GM21723 (cell line): ENCODE measurements around the gene PTGDR2.
"Not testable (repeated sequence)": the region's sequence is repeated elsewhere in the genome, so short reads cannot be mapped to it uniquely, and the experiment has no call there.

Experiments
- ATAC-seq: cut with Tn5 transposase; IDR thresholded peaks from one replicate; pipeline ENCODE4 v1.9.1; 2021; ENCODE audit warnings: mild to moderate bottlenecking, moderate library complexity; ENCODE audit not compliant: unreplicated experiment

The PTGDR2 gene

DNA sequence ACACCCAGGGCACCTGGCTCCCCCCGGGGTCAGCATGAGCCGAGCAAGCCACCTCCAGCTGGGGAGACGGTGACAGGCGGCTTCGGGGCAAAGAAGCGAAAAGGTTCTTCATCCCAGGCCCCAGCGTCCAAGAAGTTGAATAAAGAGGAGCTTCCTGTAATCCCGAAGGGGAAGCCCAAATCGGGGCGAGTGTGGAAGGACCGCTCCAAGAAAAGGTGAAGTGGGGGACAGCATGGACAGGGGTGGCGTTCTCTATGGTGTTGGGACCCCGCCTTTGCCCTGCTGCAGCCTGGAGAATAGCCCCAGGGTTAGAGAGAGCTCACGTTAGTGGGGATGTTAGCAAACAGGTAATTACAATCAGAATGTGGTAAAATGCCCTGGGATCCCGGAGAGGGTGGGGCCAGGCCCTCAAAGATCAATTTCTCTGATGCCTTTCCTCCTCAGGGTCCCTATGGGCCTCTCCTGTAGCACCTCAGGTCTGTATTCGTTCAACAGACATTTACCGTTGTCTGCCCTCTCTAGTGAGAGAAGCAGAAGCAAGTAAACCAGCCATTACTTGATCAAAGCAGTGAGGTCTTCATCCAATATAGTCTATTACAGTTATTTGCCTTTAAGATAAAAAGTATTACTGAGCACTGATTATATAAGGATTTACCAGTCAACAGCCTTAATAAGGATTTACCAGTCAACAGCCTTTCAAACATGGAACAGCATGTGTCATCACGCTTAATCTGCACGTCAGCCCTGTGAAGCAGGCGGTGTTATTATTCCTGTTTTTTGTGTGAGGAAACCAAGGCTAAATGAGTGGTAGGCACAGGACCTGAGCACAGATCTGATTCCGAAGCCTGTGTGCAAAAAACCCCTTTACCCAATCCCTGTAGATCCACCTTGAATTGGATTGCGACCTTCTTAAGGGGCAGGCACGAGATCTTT lies 12.8 kb downstream of the PTGDR2 start:
- ATAC-seq = no peak

DNA sequence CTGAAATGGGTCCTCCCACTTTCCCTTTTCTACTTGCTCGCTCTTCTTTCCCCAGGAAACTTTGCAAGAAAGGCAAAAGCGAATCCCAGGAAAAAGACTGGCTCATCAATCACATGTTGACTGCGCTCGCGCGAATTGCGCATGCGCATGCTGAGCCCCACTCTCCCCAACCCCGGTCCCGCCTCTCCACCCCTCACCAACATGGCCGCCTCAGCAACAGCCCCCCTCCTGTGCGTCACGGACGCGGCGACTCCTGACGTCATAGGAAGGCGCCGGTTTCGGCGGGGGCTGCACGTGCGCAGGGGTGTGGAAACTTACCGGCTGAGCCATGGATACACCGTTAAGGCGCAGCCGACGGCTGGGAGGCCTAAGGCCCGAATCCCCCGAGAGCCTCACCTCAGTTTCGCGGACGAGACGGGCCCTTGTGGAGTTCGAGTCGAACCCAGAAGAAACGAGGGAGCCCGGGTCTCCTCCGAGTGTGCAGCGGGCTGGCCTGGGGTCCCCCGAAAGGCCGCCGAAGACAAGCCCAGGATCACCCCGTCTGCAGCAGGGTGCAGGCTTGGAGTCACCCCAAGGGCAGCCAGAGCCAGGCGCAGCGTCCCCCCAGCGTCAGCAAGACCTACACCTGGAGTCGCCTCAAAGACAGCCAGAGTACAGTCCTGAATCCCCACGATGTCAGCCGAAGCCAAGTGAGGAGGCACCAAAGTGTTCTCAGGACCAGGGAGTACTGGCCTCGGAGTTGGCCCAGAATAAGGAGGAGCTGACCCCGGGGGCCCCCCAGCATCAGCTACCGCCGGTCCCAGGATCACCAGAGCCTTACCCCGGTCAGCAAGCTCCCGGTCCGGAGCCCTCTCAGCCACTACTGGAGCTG lies 13.7 kb downstream of the PTGDR2 start, which contains the start of gene CCDC86:
Gene CCDC86, plus strand, starts transcription at position 317 of the 871 bp plus-strand sequence. Its CDS starts 12 bp downstream, at position 329.
- peak; percentile 79 for ATAC-seq

- no peak for ATAC-seq
These were observed 15.0 kb downstream of the PTGDR2 start for GRCh38 chr11:60840470-60841430.

- no peak for ATAC-seq
These were observed 17.6 kb downstream of the PTGDR2 start for GRCh38 chr11:60838132-60838531.

- ATAC-seq = no peak
These were observed 18.8 kb downstream of the PTGDR2 start for GRCh38 chr11:60836866-60837515.

GRCh38 chr11:60835534-60835846 lies 20.3 kb downstream of the PTGDR2 start:
- no peak for ATAC-seq

DNA sequence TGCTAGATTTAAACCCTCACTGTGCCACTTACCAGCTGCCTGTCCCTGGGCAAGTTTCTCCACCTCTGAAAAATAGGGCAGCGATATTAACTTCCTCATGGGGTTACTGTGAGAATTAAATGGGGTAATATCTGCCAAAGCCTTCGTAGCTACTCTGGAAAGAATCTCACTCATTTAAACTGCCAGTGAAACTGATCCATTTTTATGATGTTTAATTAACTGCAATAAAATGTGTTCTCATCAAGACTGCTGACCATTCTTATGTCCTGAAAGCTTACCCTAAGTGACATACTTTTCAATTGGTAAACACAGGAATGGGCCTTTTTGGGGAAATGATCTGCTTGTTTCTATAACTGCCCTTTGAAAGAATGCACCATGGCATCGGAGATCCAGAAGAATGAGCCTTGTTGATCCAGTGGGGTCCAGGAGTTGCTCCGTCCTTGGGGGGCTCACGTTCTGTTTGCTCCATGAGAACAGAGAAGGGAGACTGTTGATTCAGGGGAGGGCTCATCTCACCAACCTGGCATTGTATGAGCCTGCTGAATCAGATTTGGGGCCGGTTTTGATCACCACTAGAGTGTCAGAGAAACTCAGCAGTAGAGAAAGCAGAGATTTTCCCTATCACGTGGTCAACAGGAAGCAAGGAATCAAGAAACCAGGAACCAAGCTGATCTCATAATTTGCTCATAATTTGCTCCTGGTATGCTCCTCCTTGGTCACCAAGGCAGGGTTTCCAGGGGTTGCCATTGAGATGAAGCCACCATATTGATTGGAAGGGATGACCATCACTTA lies 20.8 kb downstream of the PTGDR2 start:
- ATAC-seq = no peak

DNA sequence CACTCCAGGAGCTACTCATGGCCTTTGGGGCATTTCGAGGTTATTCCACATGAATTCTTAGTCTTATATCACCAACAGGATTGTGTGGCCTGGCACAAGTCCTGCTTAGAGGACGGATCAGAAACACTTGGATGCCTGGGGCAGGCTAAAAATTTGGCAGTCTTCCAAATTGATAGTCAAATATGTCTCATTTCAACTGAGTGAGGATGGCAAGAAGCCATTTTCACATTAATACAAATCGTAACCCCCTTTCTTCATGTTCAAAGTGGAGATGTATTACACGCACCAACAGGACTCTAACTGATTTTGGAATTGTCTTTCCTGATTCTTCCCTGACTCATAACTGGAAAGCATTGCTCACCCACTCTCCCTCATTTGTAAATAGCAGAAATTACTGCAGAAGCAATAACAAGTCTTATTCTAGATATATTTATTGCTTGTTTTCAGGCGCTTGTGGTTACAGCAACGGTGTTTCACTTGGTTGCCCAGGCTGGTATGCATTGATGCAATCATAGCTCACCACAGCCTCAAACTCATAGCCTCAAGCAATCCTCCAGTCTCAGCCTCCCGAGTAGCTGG lies 24.2 kb downstream of the PTGDR2 start:
- no peak for ATAC-seq

DNA sequence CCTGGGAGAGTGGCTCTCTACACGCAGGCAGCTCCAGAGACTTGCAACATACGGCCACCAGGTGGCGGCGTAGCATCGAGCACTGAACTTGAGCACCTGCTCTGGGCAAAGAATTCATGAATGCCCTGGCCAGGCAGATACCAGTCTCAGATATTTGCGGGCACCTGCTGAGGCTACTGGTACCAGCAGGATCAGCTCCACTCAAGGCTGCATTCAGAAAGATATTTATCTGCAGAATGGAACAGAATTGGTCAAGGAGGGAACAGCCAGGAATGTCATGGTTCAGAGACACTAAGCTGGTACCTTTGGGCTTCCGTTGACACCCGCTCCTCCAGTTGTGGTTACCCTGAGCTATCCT lies 24.6 kb downstream of the PTGDR2 start:
- no peak for ATAC-seq

DNA sequence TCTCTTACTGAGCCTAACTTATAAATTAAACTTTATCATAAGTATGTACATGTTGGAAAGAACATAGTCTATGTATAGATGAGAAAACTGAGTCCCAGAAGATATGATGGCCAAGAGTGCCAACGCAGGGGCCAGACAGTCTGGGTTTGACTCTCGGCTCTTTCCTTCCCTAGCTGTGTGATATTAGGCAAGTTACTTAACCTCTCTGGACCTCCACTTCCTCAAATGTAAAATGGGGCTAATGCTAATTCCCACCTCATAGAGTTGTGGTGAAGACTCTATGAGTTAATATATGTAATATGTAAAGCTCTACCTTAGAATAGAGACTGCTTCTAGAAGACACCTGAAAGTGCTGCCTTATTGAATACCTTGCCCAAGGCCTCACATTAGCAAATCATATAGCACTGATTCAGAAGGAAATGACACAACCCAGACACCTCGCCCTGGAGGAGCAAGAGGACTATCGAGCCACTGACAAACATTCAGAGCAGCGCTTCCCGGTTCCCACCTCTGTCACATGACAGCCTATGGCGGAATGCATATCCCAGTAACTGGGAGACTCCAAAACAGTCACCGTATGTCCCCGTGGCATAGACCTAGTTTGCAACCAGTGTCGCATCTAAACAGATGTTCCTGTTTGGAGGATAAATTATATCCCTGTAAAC lies 25.1 kb downstream of the PTGDR2 start:
- ATAC-seq = no peak

GRCh38 chr11:60825790-60826189 lies 30.0 kb downstream of the PTGDR2 start:
- no peak for ATAC-seq

DNA sequence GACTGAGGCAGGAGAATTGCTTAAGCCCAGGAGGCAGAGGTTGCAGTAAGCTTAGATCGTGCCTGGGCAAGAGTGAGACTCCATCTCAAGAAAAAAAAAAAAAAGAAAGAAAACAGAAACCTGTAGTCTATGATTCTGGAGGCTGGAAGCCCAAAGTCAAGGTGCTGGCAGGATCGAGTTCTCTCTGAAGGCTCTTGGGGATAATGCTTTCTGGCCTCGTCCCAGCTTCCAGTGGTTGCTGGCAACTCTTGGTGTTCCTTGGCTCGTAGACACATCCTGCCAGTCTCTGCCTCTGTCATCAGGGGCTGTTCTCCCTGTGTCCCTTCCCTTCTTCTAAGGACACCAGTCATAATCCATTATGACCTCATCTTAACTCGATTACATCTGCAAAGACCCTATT lies 30.6 kb downstream of the PTGDR2 start:
- no peak for ATAC-seq

DNA sequence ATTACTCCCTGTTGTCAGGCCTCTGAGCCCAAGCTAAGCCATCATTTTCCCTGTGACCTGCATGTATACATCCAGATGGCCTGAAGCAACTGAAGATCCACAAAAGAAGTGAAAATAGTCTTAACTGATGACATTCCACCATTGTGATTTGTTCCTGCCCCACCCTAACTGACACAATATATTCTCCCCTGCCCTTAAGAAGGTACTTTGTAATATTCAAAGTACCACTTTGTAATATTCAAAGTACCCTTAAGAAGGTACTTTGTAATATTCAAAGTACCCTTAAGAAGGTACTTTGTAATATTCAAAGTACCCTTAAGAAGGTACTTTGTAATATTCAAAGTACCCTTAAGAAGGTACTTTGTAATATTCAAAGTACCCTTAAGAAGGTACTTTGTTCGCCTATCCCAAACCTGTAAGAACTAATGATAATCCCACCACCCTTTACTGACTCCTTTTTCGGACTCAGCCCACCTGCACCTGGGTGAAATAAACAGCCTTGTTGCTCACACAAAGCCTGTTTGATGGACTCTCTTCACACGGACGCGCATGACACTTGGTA lies 31.9 kb downstream of the PTGDR2 start:
- not testable (repeated sequence) for ATAC-seq

DNA sequence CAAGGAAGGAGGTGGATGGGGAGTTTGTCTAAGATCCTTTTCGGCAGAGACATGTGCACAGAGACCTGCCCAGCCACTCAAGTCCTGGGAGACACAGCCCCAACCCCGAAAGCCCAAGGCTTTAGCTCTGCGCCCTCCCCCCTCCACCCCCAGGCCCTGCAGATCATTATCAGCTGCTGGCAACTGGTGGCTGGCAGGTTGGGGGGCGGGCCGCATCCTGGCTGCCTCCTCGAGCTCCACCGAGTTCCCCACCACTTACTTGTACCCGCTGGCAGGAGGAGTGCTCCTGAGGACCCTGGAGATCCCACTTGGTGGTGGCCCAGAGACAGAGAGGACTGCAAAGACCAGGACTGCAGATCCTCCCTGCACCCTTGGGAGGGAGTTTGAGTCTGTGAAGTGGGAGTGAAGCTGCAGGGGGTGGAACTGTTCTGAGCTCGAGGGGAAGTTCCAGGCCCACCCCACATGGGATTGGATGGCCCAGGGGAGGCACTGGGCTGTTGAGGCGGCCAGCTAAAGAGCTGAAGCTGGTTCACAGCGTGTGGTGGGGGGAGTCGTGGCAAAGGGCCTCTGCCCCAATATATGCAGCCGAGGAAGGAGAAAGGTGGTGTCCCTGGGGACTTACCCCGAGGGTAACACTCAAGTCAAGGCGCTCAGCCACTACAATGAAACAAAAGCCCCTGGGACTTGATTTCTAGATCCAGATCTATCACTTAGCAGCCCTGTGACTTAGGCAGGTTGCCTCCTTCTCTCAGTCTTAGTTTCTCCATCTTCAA lies 33.7 kb downstream of the PTGDR2 start:
- ATAC-seq = no peak

- ATAC-seq = no peak
These were observed 37.7 kb downstream of the PTGDR2 start for GRCh38 chr11:60818057-60818456.

DNA sequence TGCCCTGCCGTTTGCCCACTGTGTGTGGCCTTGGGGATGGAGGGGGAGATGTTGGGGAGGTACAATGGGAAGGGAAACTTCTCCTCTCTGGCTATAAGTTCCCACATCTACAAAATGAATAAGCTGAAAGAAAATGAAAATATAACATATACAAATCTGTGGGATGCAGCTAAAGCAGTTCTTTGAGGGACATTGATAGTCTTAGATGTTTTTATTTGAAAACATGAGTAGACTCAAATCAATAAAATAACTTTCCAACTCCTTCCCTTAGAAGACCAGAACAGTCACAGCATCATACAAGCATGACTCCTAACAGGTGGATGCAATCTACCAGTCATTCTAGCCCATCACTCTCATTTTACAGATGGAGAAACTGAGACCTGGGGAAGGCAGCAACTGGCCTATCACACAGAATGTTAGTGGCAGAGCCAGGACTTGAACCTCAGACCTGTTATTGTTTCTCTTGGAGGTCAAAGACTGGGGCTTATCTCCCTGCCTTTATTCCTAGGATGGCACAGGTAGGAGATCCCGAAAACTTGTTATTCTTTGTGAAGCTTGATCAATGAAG lies 39.1 kb downstream of the PTGDR2 start:
- no peak for ATAC-seq

GRCh38 chr11:60814112-60814511 lies 41.6 kb downstream of the PTGDR2 start:
- ATAC-seq = no peak
